EL (cell line): Measurements from ENCODE around the gene SCAPER.
"Not testable (repeated sequence)": the region's sequence is repeated elsewhere in the genome, so short reads cannot be mapped to it uniquely, and the experiment has no call there.

Experiments
- DNase-seq: peaks from one replicate; pipeline ENCODE4 v3.0.0-alpha.2; 2016

Gene SCAPER

DNA sequence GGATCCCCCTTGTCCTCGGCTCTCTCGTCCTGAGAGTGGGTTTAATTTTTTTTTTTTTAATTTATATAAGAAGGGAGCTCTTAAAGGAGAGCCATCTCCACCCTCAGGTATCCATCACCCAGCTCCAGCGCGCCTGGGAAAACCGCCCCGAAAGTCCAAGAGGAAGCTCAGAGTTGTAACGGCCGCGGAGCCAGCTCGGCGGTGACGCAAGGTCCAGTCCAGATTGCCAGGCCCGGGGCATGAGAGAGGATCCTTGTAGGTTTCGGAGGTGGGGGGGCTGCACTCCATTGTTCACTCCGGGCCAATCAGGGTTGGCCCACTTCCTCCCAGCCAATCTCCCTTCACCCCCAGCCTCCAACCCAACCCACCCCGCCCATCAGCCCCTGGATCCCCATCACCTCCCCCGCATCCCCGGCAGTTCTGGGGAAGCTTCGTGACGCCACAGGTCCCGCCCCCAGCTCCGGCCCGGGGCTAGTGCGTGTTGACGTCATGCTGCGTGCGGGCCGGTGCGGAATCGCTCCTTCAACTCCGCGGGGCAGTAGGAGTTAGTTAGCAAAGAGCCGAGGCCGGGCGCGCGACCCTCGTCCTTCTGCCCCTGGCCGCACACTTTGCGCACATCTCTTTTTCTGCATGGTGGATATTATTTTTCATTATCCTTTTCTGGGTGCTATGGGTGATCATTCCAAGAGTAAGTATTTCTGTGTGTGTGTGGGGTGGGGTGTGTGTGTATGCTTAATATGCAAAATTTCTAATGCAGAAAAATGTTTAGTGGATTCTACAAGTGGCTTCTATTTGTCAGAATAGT lies 568.7 kb downstream of the SCAPER start, which contains the start of gene ISL2:
TSS of gene ISL2 (plus strand) at position 520 of the 805 bp plus-strand sequence. CDS start at position 631, 111 bp downstream.
- DNase-seq: peak; percentile 99

DNA sequence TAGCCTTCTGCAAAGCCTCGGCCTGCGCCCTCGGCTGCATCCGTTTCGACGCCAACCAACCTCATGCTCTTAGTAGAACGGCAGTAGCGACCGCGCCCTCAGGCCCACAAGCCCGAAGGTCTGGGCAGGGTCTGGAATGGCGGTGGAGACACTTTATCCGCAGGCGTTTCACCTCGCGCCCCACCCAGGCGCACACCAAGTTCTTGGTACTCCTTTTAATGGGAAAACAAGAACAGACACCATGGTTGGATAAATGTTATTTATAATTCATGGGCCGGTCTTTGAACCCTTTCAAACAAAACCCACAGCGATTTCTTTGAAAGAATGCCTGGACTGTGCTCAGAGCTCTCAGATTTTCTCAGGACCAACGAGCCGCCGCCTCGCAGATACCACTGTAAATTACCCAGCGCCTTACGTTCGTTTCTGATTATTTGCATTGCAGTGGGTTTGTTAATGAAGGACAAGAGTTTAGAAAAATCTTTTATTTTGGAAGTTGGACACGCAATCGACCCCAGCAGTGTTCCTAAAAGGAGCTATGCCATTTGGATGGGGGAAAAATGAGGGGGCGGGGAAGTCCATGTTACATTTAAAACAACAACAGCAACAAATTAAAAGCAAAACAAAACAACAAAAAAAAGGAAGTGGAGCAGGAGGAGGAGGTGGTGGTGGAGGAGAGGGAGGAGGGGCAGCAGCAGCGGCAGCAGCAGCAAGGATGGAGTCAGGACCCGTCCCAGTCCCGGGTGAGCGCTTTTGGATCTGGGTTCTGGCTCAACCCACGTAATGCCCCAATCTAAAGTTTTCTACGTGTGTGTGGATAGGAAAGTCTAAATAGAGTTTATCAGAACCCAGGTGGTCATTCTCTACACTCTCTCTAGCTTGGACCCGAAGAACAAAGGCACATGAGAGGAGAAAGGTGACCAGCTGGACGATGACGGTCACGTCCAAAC lies 569.6 kb downstream of the SCAPER start:
- DNase-seq: peak; percentile 53

DNA sequence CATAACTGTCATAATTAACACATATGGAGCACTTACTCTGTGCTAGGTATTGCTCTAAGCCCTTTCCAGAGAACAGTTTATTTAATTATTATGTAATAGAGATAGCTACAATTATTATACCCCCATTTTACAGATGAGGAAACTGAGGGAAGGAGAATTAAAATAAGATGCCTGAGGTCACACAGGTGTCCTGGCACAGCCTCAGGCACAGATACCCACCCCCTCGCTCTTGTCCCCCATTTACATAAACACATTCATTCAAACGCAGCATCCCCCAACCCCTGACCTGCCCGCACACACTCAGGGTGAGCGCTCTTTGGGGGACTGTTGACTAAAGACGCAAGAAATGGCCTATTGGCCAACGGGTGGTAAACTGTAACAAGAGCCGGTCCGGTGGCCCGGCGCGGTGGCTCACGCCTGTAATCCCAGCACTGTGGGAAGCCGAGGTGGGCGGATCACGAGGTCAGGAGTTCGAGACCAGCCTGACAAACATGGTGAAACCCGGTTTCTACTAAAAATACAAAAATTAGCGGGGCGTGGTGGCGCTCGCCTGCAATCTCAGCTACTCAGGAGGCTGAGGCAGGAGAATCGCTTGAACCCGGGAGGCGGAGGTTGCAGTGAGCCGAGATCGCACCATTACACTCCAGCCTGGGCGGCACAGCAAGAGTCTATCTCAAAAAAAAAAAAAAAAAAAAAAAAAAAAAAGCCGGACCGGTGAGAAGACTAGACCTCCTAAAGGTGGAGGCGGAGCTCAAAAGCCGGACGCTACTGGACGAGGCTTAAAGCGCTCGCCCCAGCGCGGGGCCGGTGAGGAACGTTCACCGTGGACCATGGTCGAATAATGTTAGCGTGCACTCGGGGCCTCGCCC lies 570.5 kb downstream of the SCAPER start:
- no peak for DNase-seq

DNA sequence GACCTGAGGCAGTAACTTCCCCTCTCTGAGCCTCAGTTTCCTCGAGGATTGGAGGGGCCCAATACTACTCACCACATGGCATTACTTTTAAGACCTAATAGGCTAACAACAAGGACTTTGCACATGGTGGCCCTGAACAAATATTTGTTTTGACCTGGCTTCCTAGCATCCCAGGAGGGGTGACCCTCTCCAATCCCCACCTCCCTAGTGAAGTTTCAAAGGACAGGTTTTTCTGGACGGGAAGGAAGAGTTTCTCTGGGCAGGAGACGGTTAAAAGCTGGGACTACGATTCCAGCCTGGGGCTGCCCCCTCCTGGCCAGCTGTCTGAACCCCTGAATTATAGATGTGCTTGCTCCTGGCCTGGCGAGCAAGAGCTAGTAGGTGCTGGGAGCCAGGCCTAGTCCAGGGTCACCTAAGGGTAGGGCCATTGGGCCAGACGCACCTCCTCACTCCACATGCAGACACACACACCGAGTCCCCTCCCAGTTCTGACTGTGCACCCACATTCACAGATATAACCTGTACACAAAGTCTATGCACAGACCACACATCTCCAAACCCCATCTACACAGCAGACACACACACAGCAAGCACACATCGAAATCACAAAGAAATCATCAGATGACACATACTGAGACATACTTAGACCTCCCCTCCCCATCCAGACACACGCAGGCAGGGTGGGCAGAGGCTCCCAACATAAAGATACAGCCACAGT lies 571.3 kb downstream of the SCAPER start:
- peak; percentile 29 for DNase-seq

DNA sequence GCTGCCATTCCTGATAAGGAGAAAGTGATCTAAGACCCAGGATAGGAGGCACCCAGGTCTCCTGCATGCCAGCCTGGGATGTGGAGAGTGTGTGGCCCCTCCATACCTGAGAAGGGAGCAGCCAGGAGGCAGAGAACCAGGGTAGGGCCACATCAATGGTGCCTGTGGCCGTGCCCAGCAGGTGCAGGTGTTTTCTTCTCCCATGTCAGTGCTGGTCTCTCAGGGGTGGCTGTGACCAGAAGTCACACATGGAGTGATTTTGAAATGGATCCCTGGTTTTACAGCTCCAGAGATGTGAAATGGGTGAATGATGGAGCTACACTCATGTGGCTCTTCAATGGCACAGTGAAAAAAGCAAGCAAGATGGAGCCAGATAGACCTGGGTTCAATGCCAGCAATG lies 571.8 kb downstream of the SCAPER start:
- DNase-seq: no peak

DNA sequence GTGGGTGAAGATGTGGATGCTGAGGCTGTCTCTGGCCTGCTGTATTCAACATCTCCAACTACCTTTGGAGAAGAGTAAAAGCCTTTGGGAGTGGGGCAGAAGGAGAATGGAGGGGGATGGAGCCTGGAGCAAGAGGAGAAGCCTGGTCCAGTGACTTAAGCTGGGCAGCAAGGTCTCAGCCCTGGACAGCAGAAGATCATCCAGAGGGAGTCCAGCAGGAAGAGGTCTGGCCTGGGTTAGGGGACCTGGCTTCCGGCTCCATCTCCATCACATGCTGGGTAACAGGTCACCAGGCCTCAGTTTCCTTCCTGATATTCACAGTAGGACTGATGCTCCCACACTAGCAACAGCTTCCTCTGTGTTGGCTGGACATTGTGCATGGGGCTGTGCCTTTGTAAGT lies 572.3 kb downstream of the SCAPER start:
- no peak for DNase-seq

DNA sequence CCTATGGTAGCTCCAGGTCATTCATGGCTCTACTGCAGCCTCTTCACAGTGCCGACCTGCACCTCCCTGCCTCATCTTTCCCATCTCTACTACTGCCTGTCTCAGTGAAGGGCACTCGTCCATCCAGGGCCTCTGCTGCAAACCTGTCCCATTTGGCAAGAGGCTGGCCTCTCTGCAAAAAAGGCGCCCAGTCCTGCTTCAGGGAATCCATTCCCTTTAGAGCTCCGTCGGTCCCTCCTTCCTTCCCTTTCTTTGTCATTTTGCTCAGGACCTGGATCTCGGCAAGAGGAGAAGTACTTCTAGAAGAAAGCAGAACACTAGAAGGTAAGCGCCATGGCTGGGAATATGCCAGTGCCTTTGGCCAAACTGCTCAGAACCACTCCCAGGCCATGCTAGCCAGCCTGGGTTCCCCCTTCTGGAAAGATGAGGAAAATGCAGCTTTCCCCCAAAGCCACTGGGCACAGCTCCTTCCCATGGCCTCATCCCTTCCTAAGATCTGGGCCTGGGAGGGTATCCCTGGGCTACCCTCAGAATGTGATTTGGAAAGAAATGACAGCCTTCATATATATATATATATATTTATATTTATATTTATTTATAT lies 575.0 kb downstream of the SCAPER start:
- peak; percentile 68 for DNase-seq

DNA sequence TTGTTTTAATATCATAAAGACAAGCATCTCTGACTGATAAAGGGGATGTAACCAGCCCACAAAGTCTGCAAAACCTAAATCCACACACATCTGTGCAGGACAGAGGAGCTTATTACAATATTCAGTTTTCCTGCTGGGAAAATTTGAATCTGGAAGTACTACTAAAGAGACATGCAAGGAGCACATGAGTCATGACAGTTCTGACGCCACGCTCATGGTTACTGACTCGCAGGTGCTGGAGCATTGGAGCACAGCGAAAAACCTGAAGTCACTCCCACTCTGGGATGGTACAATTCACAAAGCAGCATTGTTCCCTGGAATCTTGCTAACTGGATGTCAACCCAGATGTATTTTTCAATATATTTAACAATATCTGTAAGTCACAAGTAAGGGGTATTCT lies 576.2 kb downstream of the SCAPER start:
- peak; percentile 46 for DNase-seq

DNA sequence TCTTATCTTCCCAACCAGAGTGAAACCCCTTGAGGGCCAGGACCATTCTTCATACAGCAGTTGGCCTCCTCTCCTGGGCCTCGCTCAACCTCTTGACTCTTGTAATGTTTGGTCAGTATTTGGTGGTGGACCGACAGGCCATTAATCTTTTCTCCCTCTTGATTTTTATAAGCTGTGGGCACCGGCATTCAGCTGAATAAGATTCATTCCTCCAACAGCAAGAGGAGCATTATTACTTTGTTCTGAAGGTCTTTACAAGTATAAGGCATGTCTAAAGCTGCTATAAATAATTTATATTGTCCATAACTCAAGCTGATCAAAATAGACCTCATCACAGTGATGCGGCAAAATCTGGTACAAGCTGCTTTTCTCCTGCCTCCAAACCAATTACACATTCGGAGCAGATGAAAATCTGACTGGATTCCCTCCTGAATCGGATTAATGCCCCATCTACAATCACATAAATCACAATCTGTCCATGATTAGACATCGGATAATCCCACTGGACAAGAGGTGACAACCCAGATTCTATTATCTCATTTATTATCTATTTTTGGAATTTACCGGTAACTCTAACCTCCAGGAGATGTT lies 576.9 kb downstream of the SCAPER start:
- no peak for DNase-seq

DNA sequence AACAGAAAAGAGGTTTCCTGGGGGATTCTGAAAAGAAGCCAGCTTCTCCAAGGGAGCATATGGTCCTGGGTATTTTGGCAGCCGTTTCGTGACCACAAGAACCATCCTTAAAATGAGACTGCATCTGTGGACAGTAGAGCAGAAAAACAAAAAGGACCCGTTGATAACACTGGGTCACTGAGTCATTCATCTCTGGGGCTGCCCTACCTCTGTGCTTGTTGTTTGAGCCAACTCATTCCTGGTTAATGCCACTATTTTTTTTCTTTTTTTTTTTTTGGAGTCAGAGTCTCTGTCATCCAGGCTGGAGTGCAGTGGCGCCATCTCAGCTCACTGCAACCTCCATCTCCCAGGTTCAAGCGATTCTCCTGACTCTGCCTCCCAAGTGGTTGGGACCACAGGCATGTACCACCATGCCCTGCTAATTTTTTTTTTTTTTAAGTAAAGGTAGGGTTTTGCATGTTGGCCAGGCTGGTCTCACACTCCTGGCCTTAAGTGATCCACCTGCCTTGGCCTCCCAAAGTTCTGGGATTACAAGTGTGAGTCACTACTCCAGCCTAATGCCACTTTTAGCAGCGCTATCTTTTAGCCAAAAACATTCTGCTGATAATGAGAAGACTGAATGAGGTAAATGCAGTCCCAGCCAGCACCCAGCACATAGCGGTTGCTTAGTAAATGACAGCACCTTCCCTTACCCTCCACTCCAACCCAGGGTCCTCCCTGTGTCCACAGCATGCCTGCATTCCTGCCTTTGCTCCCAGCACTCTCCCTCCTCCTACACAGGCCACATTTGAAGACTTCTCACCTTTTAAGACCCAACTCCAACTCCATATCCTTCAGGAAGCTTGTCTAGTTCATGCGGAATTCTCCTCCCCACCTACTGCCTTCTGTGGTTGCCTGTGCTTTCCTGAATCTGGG lies 577.7 kb downstream of the SCAPER start:
- DNase-seq: peak; percentile 77

DNA sequence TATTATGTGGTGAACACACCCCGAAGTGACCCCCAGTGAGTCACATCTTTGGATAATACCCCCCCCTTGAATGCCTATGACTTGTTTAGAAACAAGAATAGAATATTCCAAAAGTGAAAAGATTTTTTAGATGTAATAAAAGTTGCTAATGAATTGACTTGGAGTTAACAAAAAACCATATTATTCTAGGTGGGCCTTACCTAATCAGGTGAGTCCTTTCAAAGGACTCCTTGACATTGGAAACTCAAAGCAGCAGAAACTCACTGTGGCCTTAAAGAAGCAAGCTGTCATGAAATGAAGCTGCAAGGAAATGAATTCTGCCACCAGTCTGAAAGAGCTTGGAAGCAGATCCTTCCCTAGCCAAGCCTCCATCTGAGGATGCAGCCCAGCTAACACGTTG lies 579.4 kb downstream of the SCAPER start:
- no peak for DNase-seq

DNA sequence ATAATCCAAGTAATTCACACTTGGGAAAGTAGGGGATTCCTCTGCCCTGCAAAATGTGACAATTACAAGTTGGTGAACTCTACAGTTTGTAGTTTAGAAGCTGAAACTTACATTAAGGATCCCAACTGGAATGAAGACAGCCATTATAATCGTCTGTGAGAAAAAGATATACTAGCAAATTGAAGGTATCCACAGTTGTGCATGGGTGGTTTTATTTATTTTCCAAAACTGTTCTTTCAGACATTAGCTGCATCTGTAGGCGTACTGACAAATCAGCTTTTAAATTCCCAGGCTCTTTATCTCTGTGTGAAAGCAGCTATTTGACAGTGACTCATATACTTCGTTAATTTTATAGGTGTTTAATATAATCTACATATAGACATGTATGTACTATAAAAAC lies 581.1 kb downstream of the SCAPER start:
- no peak for DNase-seq

DNA sequence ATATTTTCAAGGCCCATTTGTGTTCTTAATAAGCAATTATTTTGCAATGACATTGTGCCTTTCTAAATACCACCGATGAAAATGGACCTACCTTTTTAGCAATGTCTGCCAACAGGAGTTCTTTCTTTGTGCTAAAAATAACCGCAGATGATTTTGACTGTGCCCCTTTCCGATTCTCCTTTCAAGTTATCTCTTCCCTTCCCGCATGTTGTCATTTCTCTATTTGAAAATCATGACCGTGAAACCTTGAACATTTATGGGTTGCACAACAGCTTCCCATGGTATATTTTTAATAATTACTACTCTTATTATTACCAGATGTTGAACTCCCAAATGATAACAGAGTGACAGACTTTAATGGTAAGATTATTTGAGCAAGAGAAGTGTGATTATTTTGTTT lies 583.5 kb downstream of the SCAPER start:
- DNase-seq: no peak

DNA sequence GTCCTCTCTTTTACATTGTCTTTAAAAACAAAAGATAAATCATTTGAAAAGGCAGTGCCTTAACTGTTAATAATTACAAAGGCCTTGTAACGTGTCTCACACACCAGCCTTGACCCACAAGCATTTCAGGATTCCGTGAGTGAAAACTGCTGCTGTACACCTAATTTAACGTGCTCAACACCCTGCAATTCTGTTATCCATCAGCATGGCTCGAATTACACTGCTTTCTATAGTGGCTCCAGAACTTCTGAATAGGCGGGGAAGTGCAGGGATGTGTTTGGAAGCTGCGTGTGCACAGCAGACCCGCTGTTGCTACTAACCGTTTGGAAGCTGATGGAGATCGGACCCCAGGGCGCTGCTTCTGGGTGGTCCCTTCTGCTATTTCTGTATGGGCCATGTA lies 584.0 kb downstream of the SCAPER start:
- DNase-seq: no peak

DNA sequence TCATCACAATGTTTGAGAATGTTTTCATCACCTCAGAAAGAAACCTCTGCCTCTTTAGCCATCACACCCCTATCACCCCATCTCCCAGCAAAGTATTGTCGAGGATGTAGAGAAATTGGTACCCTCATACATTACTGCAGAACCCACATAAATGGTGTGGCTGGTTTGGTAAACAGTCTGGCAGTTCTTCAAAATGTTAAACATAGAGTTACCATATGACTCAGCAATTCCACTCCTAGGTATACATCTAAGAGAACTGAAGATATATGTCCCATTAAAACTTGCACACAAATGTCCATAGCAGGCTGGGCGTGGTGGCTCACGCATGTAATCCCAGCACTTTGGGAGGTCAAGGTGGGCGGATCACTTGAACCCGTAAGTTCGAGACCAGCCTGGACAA lies 585.1 kb downstream of the SCAPER start:
- DNase-seq: no peak

DNA sequence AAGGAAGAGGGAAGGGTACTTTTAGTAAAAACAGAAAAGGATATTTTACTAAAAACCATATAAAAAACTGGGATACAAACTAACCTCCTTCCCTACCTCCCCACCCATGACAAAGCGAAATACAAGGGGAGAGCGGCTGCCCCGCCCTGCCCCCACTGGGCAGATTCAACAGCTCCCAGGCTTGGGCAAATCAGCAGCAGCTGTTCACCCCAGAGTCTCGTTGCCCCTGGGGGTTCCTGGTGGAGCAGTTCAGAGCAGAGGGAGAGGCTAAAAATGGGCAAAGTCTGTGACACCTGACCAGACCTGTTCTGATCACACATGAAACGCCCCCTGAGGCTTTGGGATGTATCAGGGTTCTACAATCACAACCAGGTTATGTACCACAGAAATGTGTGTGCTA lies 591.4 kb downstream of the SCAPER start:
- no peak for DNase-seq

DNA sequence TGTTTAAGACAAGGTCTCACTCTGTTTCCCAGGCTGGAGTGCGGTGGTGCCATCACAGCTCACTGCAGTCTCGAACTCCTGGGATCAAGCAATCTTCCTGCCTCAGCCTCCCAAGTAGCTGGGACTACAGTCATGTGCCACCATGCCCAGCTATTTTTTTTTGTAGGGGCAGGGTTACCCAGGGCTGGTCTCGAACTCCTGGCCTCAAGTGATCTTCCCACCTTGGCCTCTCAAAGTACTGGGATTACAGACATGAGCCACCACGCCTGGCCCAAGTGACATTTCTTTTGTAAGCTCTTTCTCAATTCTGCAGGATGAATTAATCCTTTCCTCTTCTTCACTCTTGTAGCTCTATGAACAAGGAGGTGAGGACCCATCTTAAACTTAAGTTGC lies 592.0 kb downstream of the SCAPER start:
- not testable (repeated sequence) for DNase-seq

DNA sequence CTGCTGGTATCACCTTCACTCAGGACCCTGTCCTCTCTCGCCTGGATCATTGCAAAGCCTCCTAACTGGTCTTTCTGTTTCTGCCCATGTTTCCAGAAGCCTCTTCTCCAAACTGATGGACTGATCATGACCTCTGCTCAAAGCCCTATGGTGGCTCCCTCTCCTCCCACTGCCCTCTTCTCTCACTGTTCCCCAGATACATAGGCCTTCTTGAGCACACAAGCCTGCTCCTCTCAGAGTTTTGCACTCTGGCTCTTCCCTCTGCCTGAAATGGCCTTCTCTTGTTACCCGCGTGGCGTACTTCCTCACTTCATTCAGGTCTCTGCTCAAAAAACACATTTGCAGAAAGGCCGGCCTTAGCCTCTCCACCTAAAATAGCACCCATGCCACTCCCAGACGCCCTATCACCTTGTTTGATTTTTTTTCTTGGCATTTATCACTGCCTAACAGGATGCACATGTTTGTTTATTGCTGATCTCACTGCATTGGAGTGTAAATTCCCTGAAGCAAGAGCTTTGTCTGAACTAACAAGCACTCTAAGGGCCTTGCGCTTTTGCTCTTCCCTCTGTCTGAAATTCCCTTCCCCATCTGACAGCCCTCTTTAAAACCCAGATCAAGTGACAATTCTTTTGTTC lies 592.5 kb downstream of the SCAPER start:
- peak; percentile 81 for DNase-seq

DNA sequence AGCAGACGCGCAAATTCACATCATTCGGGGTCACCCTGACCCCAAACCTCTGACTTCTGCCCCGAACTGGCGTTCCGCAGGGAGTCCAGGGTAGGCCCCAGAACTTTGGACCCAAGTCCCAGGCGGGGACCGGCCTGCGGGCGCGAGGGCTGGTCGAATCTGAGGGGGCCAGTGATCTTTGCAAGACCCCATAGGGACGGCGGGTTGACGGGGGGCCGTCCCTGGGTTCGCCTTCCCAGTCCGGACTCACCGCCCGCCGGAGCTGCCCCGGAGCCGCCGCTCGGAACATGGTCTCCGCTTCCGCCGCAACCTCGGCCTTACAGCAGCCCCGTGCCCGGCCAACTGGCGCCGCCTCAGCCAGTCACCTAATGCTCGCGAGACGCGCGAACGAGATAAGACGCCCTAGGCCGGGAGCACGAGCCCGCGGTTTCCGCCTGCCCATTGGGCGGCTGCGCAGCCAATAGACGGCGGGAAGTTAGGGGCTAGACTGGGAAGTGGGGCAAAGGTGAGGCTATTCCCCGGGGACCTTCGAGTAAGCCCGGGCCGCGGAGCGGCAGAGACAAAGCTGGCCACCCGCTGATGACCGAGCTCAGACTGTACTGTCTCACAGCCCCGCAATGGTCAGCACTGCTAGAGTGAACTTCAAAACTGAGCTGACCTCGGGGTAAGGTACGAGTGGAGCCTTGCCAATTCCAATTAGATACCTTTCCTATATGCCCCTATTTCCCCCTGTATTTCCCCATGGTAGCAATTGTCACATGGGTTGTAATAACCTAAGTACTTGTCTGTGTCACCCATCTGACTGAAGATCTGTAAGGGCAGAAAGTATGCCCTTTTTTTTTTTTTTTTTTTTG lies 593.8 kb downstream of the SCAPER start, which contains the start of gene ETFA:
TSS of gene ETFA (minus strand) at position 370 of the 854 bp plus-strand sequence. CDS start at position 289, 81 bp downstream.
- DNase-seq: peak; percentile 97
